ENCODE data around the gene DMRTB1. TPM values are rescaled to one million over a fixed set of nuclear protein-coding genes. Genes with fewer than 3 reads are reported as not detected.

The DMRTB1 gene
- total and polyA plus RNA-seq, 2 of the 8 experiments (the other 6 are each of a cell fraction or from before 2014, with no cell fraction given), result 0.06 to 0.35 TPM

GRCh38 chr1:53447413-53447812 is 11.8 kb upstream of the DMRTB1 start:
- no peaks in the 10 kb centered on the region for H3K36me3 ChIP-seq (ENCODE audit: control insufficient read depth in 2 of 4, insufficient read depth in 4 of 4, low read length in 3 of 4)
- peak overlapping the region; percentile 91 for H2BK20ac ChIP-seq (ENCODE audit: low read length)
- CTCF ChIA-PET (ENCODE audit: partially characterized antibody), result interaction anchor here (0.6 to 14.1 kb wide), 15 partner anchors 9 to 147 kb away, joined by 3 to 248 read pairs (median 4); partner anchors contain the start of gene DMRTB1
- H3K27ac ChIP-seq (ENCODE audit: low read depth, low read length), result no peak overlapping the region
- no peaks in the 10 kb centered on the region for H3K79me2 ChIP-seq (ENCODE audit: control insufficient read depth in 1 of 2, insufficient read depth in 2 of 2, low read length in 2 of 2)
- peaks cover 3 to 24% (median 20%) of the 10 kb centered on the region in 4 experiments for H3K4me1 ChIP-seq (replicated peaks in 1 of 4; ENCODE audit: control insufficient read depth in 3 of 4, insufficient read depth in 4 of 4, low read length in 3 of 4)
- peaks cover 4 to 7% of the 10 kb centered on the region in 2 experiments; a peak in 2 of 4 replicates for H3K9me3 ChIP-seq (ENCODE audit: insufficient read depth in 2 of 2, low read depth in 1 of 2, low read length in 1 of 2)
- H2BK5ac ChIP-seq (ENCODE audit: low read depth, low read length), result peak overlapping the region; percentile 89; the same call in 1 of the 2 replicates
- POLR2A ChIA-PET (ENCODE audit: partially characterized antibody), result interaction anchor here (1.7 to 2.9 kb wide), 2 partner anchors 16 to 18 kb away, joined by 6 to 34 read pairs; no protein-coding TSS in a partner anchor
- no peak overlapping the region for H3K9ac ChIP-seq (replicated peaks in 1 of 4; ENCODE audit: extremely low read depth in 1 of 4, low read depth in 3 of 4, low read length in 3 of 4)
- DNase-seq (ENCODE audit: low read depth in 1 of 2, low spot score in 2 of 2) (no peak), FAIRE-seq (no peak)
- H3K27me3 ChIP-seq (replicated peaks in 1 of 4; ENCODE audit: control insufficient read depth in 3 of 4, extremely low read depth in 1 of 4, insufficient read depth in 3 of 4, low read length in 3 of 4), result no peaks in the 10 kb centered on the region
- no peaks in the 10 kb centered on the region for H4K20me1 ChIP-seq (replicated peaks in 1 of 2; ENCODE audit: control insufficient read depth in 1 of 2, insufficient read depth in 2 of 2, low read length in 2 of 2)
- H3K4me2 ChIP-seq (ENCODE audit: insufficient read depth in 1 of 2, low read depth in 2 of 2, low read length in 2 of 2), result no peak overlapping the region; a peak in 1 of 4 replicates
- no peak overlapping the region for H3K14ac ChIP-seq (ENCODE audit: insufficient read length)
- WGBS, 2 experiments (ENCODE audit: extremely low coverage in 1 of 2, insufficient coverage in 1 of 2, insufficient read length in 1 of 2, insufficient replicate concordance in 2 of 2, low coverage in 1 of 2, low lambda C conversion rate in 2 of 2, missing lambda C conversion rate in 1 of 2), result 82% methylated on average over 4 of the region's 4 CpGs; no CpG with 5 or more reads in 1 of the 2 experiments
- H2BK15ac ChIP-seq (ENCODE audit: low read length), result no peak overlapping the region
- H3K79me1 ChIP-seq (ENCODE audit: low read depth, low read length), result no peaks in the 10 kb centered on the region
- H2AK5ac ChIP-seq (ENCODE audit: low read depth, low read length), result 0 out of 2 replicates have a peak overlapping the region, but pooled peaks have one; percentile 70
- peak overlapping the region; percentile 51 for H3K18ac ChIP-seq (ENCODE audit: extremely low read depth, low read length)
- no peak overlapping the region for H3K4me3 ChIP-seq (ENCODE audit: extremely low read depth in 1 of 4, insufficient read depth in 2 of 4, low read depth in 3 of 4, low read length in 4 of 4)
- no peak overlapping the region for H3K4ac ChIP-seq (replicated peaks; ENCODE audit: insufficient read length, low read depth, low read length)
- H2BK120ac ChIP-seq (replicated peaks; ENCODE audit: low read depth, low read length), result peak overlapping the region; percentile 11
- no peak overlapping the region for H3K56ac ChIP-seq (replicated peaks; ENCODE audit: insufficient read length, low read depth, low read length)
- no peak overlapping the region for H2AFZ ChIP-seq (ENCODE audit: low read length)
- H2BK12ac ChIP-seq (ENCODE audit: low read depth, low read length), result peak overlapping the region; percentile 44; the same call in 1 of the 2 replicates
- no peak overlapping the region for H3K23ac ChIP-seq (ENCODE audit: insufficient read length)
- no peak overlapping the region for H4K91ac ChIP-seq (replicated peaks; ENCODE audit: insufficient read length, low read length)
- H4K5ac ChIP-seq (ENCODE audit: insufficient read length, low read depth, low read length), result no peak overlapping the region
- H3K23me2 ChIP-seq (ENCODE audit: low read depth, low read length), result no peaks in the 10 kb centered on the region
- no peak overlapping the region for H4K8ac ChIP-seq (ENCODE audit: extremely low read depth, insufficient read depth, low read length)
- TF ChIP-seq KDM4A (IDR thresholded peaks at IDR 0.05; ENCODE audit: low read depth, low read length, severe bottlenecking), result no peak
